GM12892 (cell line): ENCODE data around the gene CAVIN1.
"Not testable (repeated sequence)": the region's sequence is repeated elsewhere in the genome, so short reads cannot be mapped to it uniquely, and the experiment has no call there.

Source experiments
- POLR2A ChIP-seq: IDR thresholded peaks from 2 replicates; pipeline ENCODE4 v1.6.1; 2011; ENCODE audit warnings: low read depth, low read length, control low read depth
- POLR2AphosphoS5 ChIP-seq: IDR thresholded peaks from 2 replicates; pipeline ENCODE4 v1.6.1; 2011; ENCODE audit warnings: low read depth, low read length, control low read depth
- TAF1 ChIP-seq: IDR thresholded peaks from 2 replicates; pipeline ENCODE4 v1.6.1; 2011; ENCODE audit warnings: low read depth, mild to moderate bottlenecking, control low read depth, low read length, borderline replicate concordance

GRCh38 chr17:42391439-42391838, 31.6 kb downstream of the CAVIN1 start:
- not testable (repeated sequence) for TF ChIP-seq POLR2A, POLR2AphosphoS5, TAF1
